AG09309 (cell line): ENCODE measurements around the gene UGT1A9.

ENCODE experiments used
- DNase-seq: peaks from one replicate; pipeline ENCODE4 v3.0.0-alpha.2; 2010; ENCODE audit warnings: low read depth
- H3K4me3 ChIP-seq: 2 replicates; pipeline ENCODE4 v1.5.1; 2011; ENCODE audit warnings: mild to moderate bottlenecking, low read depth, low read length, moderate library complexity; ENCODE audit not compliant: control insufficient read depth
- CTCF ChIP-seq: IDR thresholded peaks from 2 replicates; pipeline ENCODE4 v1.5.1; 2011; ENCODE audit warnings: mild to moderate bottlenecking, low read depth, low read length, inconsistent platforms; ENCODE audit not compliant: insufficient read depth, control insufficient read depth; ENCODE audit errors: missing control alignments

Gene UGT1A9

GRCh38 chr2:233799716-233800115, 128.0 kb downstream of the UGT1A9 start:
- DNase-seq = no peak
- no peak overlapping the region for H3K4me3 ChIP-seq
- TF ChIP-seq CTCF = no peak

- H3K4me3 ChIP-seq = no peak overlapping the region
- DNase-seq = no peak
- TF ChIP-seq CTCF = no peak
Observed at GRCh38 chr2:233800208-233800607, 128.5 kb downstream of the UGT1A9 start.

GRCh38 chr2:233801357-233802131, 129.8 kb downstream of the UGT1A9 start:
- DNase-seq = no peak
- no peak for TF ChIP-seq CTCF
- no peak overlapping the region for H3K4me3 ChIP-seq

GRCh38 chr2:233802132-233802815, 130.6 kb downstream of the UGT1A9 start:
- no peak for DNase-seq
- TF ChIP-seq CTCF = no peak
- no peak overlapping the region for H3K4me3 ChIP-seq

- no peak for TF ChIP-seq CTCF
- DNase-seq = no peak
- no peak overlapping the region for H3K4me3 ChIP-seq
Observed at GRCh38 chr2:233803292-233803911, 131.7 kb downstream of the UGT1A9 start.

GRCh38 chr2:233803994-233804393, 132.3 kb downstream of the UGT1A9 start:
- DNase-seq = no peak
- no peak overlapping the region for H3K4me3 ChIP-seq
- TF ChIP-seq CTCF = no peak
